Measurements from ENCODE around the gene WDR33. TPM values are rescaled to one million over a fixed set of nuclear protein-coding genes. Genes with fewer than 3 reads are reported as not detected.
"Not testable (repeated sequence)": the region's sequence is repeated elsewhere in the genome, so short reads cannot be mapped to it uniquely, and the experiment has no call there.

The WDR33 gene
- polyA plus RNA-seq, 1 donor: 41.5 TPM

DNA sequence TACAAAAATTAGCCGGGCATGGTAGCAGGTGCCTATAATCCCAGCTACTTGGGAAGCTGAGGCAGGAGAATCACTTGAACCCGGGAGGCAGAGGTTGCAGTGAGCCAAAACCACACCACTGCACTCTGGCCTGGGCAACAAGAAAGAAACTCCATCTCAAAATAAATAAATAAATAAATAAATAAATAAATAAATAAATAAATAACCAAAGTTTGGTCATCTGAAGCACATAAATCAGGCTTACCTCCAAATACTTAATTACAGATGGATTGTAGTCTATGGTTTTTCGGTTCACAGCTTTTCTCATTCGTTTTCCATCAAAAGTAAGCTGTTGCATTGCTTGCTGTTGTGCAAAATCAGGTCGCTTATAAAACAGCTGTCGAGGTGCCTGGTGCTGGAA, 40.4 kb downstream of the WDR33 start:
- not testable (repeated sequence) for H3K9me3 ChIP-seq (ENCODE audit: control insufficient read depth, low read depth, low read length); DNase-seq; H3K4me1 ChIP-seq (ENCODE audit: control insufficient read depth, insufficient read depth, low read length); H3K27me3 ChIP-seq (ENCODE audit: control insufficient read depth, insufficient read depth, low read length); H3K27ac ChIP-seq (ENCODE audit: low read length); H3K4me3 ChIP-seq (ENCODE audit: low read length)
- peaks cover 25% of the 10 kb centered on the region for H3K36me3 ChIP-seq (ENCODE audit: control insufficient read depth, insufficient read depth, low read length)
- WGBS (ENCODE audit: insufficient coverage, low lambda C conversion rate): no CpG with 5 or more reads among the region's 6 CpGs

DNA sequence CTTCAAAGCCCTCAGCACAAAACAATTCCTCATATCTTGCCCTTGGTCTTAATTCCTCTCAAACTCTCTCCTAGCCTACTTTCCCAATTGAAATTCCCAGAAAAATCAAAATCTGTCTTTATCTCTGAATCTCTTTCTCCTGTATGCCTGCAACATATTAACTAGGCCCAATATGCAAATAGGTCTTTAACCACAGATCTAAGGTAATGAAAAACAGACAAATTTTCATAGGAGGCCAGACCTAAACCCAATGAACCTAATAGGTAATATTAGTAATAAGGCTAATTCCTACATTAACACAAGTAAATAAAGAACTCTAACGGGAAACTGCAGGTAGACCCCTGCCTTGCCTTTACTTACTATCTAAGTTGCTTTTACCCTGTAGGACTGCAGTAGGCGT, 41.4 kb downstream of the WDR33 start:
- no peak overlapping the region for H3K27ac ChIP-seq (ENCODE audit: low read length)
- H3K4me1 ChIP-seq (ENCODE audit: control insufficient read depth, insufficient read depth, low read length): no peaks in the 10 kb centered on the region
- no peak for DNase-seq
- no CpG with 5 or more reads among the region's 2 CpGs for WGBS (ENCODE audit: insufficient coverage, low lambda C conversion rate)
- H3K27me3 ChIP-seq (ENCODE audit: control insufficient read depth, insufficient read depth, low read length): no peaks in the 10 kb centered on the region
- H3K9me3 ChIP-seq (ENCODE audit: control insufficient read depth, low read depth, low read length): no peaks in the 10 kb centered on the region
- H3K36me3 ChIP-seq (ENCODE audit: control insufficient read depth, insufficient read depth, low read length): peaks cover 30% of the 10 kb centered on the region
- H3K4me3 ChIP-seq (ENCODE audit: low read length): no peak overlapping the region

DNA sequence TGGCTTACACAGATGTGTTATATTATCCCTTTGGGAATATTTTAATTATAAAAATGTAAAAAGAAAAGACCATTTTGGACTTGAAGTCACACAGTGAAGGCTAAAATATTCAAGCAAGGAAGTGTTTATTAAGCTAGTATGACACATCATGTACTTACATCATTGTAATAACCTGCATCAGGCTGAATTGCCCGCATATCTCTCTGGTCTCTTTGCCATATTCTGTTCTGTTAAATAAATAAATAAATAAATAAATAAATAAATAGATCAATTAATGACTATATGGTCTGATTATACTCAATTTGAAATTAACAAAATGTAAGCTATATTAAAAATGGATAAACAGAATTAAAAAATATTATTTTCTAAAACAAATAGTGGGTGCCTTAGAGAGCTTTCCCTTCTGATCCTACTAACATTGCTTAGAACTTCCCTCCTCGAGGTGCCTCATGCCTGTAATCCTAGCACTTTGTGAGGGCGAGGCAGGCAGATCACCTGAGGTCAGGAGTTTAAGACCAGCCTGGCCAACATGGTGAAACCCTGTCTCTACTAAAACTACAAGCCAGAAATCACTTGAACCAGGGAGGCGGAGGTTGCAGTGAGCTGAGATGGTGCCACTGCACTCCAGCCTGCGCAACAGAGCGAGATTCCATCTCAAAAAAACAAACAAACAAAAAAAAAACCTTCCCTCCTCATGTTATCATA, 42.0 kb downstream of the WDR33 start:
- peak in 1 of 2 donors; percentile 8 for DNase-seq
- peaks cover 36% of the 10 kb centered on the region for H3K36me3 ChIP-seq (ENCODE audit: control insufficient read depth, insufficient read depth, low read length)

DNA sequence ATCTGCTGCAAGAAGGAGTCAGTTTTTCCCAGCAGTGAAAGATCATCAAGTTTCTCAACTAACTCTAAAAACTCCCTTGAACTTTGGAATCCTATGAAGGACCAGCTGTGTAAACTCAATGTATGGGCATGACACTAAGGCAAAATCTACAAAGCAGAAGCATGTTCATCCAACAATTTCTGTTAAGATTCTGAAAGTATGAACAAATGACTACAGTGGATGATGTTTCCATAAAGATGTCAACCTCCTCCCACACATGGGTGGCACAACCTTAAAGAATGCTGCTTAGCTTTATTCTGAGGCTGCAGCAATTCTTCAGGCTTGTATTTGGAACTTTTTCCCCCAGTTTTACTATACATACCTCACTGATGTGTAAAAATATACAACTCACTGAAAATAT, 47.2 kb downstream of the WDR33 start:
- DNase-seq: no peak
- H3K4me1 ChIP-seq (ENCODE audit: control insufficient read depth, insufficient read depth, low read length): no peaks in the 10 kb centered on the region
- H3K27ac ChIP-seq (ENCODE audit: low read length): no peak overlapping the region
- H3K36me3 ChIP-seq (ENCODE audit: control insufficient read depth, insufficient read depth, low read length): peaks cover 49% of the 10 kb centered on the region
- H3K27me3 ChIP-seq (ENCODE audit: control insufficient read depth, insufficient read depth, low read length): no peaks in the 10 kb centered on the region
- no peak overlapping the region for H3K4me3 ChIP-seq (ENCODE audit: low read length)
- H3K9me3 ChIP-seq (ENCODE audit: control insufficient read depth, low read depth, low read length): no peaks in the 10 kb centered on the region

More for the DNA sequence above, 42.0 kb downstream of the WDR33 start:
- no CpG with 5 or more reads among the region's 6 CpGs for WGBS (ENCODE audit: insufficient coverage, low lambda C conversion rate)
- no peak overlapping the region for H3K27ac ChIP-seq (ENCODE audit: low read length)
- H3K4me3 ChIP-seq (ENCODE audit: low read length): no peak overlapping the region
- no peaks in the 10 kb centered on the region for H3K9me3 ChIP-seq (ENCODE audit: control insufficient read depth, low read depth, low read length)
- no peaks in the 10 kb centered on the region for H3K27me3 ChIP-seq (ENCODE audit: control insufficient read depth, insufficient read depth, low read length)
- no peaks in the 10 kb centered on the region for H3K4me1 ChIP-seq (ENCODE audit: control insufficient read depth, insufficient read depth, low read length)

DNA sequence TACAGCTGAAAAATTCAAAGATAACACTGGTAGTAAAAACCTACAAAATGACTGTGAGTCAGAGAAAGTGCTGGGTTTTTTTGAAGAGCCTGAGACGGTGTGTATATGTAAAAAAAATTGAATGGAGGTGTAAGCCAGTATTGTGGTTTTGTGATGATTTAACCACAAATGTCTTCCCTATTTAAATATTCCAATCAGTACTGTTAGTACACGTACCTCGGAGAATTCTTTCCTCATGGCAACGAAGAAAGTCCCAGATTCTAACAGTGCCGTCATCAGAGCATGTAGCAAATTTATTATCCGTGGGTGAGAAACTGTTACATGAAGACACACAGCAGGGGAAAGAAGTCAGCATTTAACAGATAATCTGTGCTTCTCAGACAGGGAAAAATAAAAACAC, 48.1 kb downstream of the WDR33 start:
- Histone ChIP-seq H3K4me3 (ENCODE audit: low read length) (no peak overlapping the region), H3K4me1 (ENCODE audit: control insufficient read depth, insufficient read depth, low read length) (no peaks in the 10 kb centered on the region), H3K27ac (ENCODE audit: low read length) (no peak overlapping the region), H3K9me3 (ENCODE audit: control insufficient read depth, low read depth, low read length) (no peaks in the 10 kb centered on the region), H3K27me3 (ENCODE audit: control insufficient read depth, insufficient read depth, low read length) (no peaks in the 10 kb centered on the region), H3K36me3 (ENCODE audit: control insufficient read depth, insufficient read depth, low read length) (peaks cover 49% of the 10 kb centered on the region)
- 83% methylated on average over 6 of the region's 6 CpGs for WGBS (ENCODE audit: insufficient coverage, low lambda C conversion rate)
- DNase-seq: no peak

DNA sequence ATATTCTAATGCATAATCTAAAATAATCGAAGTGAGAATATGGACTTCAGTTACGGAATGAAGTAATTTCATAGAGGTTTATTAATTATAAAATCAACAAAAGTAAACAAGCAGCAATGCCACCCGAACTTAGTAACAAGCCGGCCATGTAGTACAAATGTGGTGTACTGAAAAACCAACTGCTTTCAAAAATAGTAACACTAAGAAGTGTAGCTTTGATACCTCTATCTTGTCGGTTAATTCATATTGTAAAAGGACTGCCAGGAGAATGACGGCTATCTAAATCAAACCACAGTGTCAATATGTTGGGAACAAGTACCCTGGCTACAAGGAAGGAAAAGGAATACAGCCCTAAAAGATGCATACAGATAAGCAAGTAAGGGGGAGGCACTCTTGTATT, 48.5 kb downstream of the WDR33 start:
- DNase-seq: no peak
- H3K36me3 ChIP-seq (ENCODE audit: control insufficient read depth, insufficient read depth, low read length): peaks cover 46% of the 10 kb centered on the region
- WGBS (ENCODE audit: insufficient coverage, low lambda C conversion rate): 94% methylated on average over 3 of the region's 6 CpGs
- no peaks in the 10 kb centered on the region for H3K4me1 ChIP-seq (ENCODE audit: control insufficient read depth, insufficient read depth, low read length)
- no peaks in the 10 kb centered on the region for H3K9me3 ChIP-seq (ENCODE audit: control insufficient read depth, low read depth, low read length)
- H3K27ac ChIP-seq (ENCODE audit: low read length): no peak overlapping the region
- H3K4me3 ChIP-seq (ENCODE audit: low read length): no peak overlapping the region
- H3K27me3 ChIP-seq (ENCODE audit: control insufficient read depth, insufficient read depth, low read length): no peaks in the 10 kb centered on the region

DNA sequence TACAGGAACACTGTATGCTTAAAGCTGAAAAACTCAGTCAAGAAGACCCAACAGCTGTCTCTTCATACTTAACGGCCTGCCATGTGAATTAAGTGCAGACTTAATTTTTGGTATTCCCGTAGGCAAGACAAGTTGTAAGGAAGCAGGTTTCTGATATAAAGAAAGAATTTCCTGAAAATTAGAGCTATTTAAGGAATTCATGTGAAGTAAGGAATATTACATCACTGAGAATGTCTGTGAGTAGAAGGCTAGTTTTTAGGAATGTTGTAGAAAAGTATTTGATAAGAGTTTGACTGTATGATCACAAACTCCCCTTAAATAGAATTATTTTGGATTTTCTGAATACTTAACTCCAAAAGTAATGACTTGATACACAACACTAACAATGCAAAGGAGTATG, 51.0 kb downstream of the WDR33 start:
- H3K27me3 ChIP-seq (ENCODE audit: control insufficient read depth, insufficient read depth, low read length): no peaks in the 10 kb centered on the region
- no CpG with 5 or more reads among the region's 2 CpGs for WGBS (ENCODE audit: insufficient coverage, low lambda C conversion rate)
- DNase-seq: no peak
- no peak overlapping the region for H3K27ac ChIP-seq (ENCODE audit: low read length)
- no peaks in the 10 kb centered on the region for H3K9me3 ChIP-seq (ENCODE audit: control insufficient read depth, low read depth, low read length)
- H3K4me1 ChIP-seq (ENCODE audit: control insufficient read depth, insufficient read depth, low read length): no peaks in the 10 kb centered on the region
- peaks cover 42% of the 10 kb centered on the region for H3K36me3 ChIP-seq (ENCODE audit: control insufficient read depth, insufficient read depth, low read length)
- no peak overlapping the region for H3K4me3 ChIP-seq (ENCODE audit: low read length)

DNA sequence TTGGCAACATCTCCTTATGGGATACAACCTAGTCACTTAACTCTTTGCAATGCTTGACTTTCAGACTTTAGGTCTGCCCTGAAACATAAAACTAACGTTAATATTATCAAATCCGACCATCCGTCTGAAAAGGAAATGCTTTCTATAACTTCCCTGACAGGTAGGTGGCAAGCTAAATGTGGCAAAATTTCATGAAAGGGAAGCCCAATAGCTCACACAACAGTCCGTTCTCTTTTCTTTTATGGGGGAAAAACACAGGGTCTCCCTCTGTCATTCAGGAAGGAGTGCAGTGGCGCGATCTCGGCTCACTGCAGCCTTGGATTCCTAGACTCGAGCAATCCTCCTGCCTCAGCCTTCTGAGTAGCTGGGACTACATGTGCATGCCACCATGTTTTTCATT, 56.8 kb downstream of the WDR33 start:
- no peaks in the 10 kb centered on the region for H3K27me3 ChIP-seq (ENCODE audit: control insufficient read depth, insufficient read depth, low read length)
- 90% methylated on average over 3 of the region's 8 CpGs for WGBS (ENCODE audit: insufficient coverage, low lambda C conversion rate)
- DNase-seq: no peak
- H3K27ac ChIP-seq (ENCODE audit: low read length): no peak overlapping the region
- no peaks in the 10 kb centered on the region for H3K4me1 ChIP-seq (ENCODE audit: control insufficient read depth, insufficient read depth, low read length)
- no peaks in the 10 kb centered on the region for H3K9me3 ChIP-seq (ENCODE audit: control insufficient read depth, low read depth, low read length)
- no peak overlapping the region for H3K4me3 ChIP-seq (ENCODE audit: low read length)
- H3K36me3 ChIP-seq (ENCODE audit: control insufficient read depth, insufficient read depth, low read length): peaks cover 7% of the 10 kb centered on the region

DNA sequence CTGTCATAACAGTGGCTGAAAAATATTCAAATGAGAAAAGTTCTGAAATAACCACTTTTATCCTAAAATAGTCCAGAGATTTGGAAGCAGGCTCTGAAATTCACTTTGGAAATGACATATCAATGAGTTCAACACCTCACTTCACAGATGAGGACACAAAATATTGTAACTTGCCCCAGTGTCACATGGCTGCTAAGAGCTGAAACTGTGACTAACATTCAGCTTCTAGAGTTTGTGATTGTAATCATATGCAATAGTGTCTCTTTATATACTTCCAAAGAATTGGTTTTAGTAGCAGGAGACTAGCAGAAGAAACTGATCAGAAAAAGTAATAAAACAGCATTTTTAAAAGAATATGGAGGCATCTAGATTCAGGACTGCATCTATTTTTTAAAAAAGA, 57.6 kb downstream of the WDR33 start:
- H3K4me3 ChIP-seq (ENCODE audit: low read length): no peak overlapping the region
- peaks cover 9% of the 10 kb centered on the region for H3K36me3 ChIP-seq (ENCODE audit: control insufficient read depth, insufficient read depth, low read length)
- H3K27me3 ChIP-seq (ENCODE audit: control insufficient read depth, insufficient read depth, low read length): no peaks in the 10 kb centered on the region
- no peaks in the 10 kb centered on the region for H3K4me1 ChIP-seq (ENCODE audit: control insufficient read depth, insufficient read depth, low read length)
- DNase-seq: no peak
- no peaks in the 10 kb centered on the region for H3K9me3 ChIP-seq (ENCODE audit: control insufficient read depth, low read depth, low read length)
- no peak overlapping the region for H3K27ac ChIP-seq (ENCODE audit: low read length)

DNA sequence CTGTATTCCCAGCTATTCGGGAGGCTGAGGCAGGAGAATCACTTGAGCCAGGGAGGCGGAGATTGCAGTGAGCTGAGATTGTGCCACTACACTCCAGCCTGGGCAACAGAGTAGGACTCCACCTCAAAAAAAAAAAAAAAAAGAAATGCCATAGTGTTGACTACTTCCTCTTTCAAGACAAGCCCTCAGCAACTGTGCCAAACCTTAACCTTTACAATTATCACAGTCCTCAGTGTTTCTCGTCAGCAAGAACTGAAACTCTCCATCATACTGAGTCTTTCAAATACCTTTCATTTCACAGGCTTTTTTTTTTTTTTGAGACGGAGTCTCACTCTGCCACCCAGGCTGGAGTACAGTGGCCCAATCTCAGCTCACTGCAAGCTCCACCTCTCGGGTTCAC, 61.4 kb downstream of the WDR33 start:
- peaks cover 19% of the 10 kb centered on the region for H3K36me3 ChIP-seq (ENCODE audit: control insufficient read depth, insufficient read depth, low read length)
- not testable (repeated sequence) for H3K9me3 ChIP-seq (ENCODE audit: control insufficient read depth, low read depth, low read length); H3K4me1 ChIP-seq (ENCODE audit: control insufficient read depth, insufficient read depth, low read length); H3K4me3 ChIP-seq (ENCODE audit: low read length); H3K27me3 ChIP-seq (ENCODE audit: control insufficient read depth, insufficient read depth, low read length); DNase-seq; H3K27ac ChIP-seq (ENCODE audit: low read length)
- 92% methylated on average over 2 of the region's 5 CpGs for WGBS (ENCODE audit: insufficient coverage, low lambda C conversion rate)

DNA sequence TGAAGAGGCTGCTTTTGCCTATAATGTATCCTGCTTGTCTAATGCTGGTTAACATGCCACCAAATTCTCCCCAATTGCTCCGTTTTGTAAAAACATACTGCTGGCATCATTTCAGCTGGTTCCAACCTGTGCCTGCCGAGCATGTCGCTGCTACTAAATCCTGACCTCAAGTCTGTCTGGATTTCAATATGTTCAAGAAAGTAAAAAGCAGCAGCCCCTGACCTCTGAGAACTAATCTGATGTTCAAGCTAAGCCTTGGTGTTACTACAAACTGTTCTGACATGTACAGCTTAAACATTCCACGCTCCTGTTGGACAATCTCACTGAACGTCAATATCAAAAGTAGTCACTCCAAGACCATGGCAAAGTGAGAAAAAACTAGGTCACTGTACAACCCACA, 63.4 kb downstream of the WDR33 start:
- no CpG with 5 or more reads among the region's 5 CpGs for WGBS (ENCODE audit: insufficient coverage, low lambda C conversion rate)
- no peak overlapping the region for H3K27ac ChIP-seq (ENCODE audit: low read length)
- H3K4me1 ChIP-seq (ENCODE audit: control insufficient read depth, insufficient read depth, low read length): no peaks in the 10 kb centered on the region
- H3K9me3 ChIP-seq (ENCODE audit: control insufficient read depth, low read depth, low read length): no peaks in the 10 kb centered on the region
- no peak overlapping the region for H3K4me3 ChIP-seq (ENCODE audit: low read length)
- H3K36me3 ChIP-seq (ENCODE audit: control insufficient read depth, insufficient read depth, low read length): peaks cover 20% of the 10 kb centered on the region
- DNase-seq: no peak
- no peaks in the 10 kb centered on the region for H3K27me3 ChIP-seq (ENCODE audit: control insufficient read depth, insufficient read depth, low read length)
